Keratinocyte (primary cell): ENCODE data around the gene TVP23C. TPM values are rescaled to one million over a fixed set of nuclear protein-coding genes. Genes with fewer than 3 reads are reported as not detected.
A peak's percentile ranks its signal among the peaks of the same experiment; 100 is the strongest.
"Not testable (repeated sequence)": the region's sequence is repeated elsewhere in the genome, so short reads cannot be mapped to it uniquely, and the experiment has no call there.

Experiments used
- DNase-seq: peaks from one replicate; pipeline ENCODE4 v3.0.0-alpha.2; 2011; ENCODE audit warnings: low read depth, missing footprints, low spot score
- FAIRE-seq: peaks from 2 replicates; lab custom pipeline; 2011; peaks lifted over from hg19 to GRCh38; lab: Jason Lieb, UNC
- H2AFZ ChIP-seq: 2 replicates; pipeline ENCODE4 v1.6.0; 2012; ENCODE audit warnings: low read length, control low read depth, inconsistent platforms; ENCODE audit not compliant: control insufficient read depth
- H3K27ac ChIP-seq: 2 replicates; pipeline ENCODE4 v1.5.1; 2011; ENCODE audit warnings: low read length; ENCODE audit not compliant: control insufficient read depth, insufficient read depth
- H3K27me3 ChIP-seq: 3 replicates; pipeline ENCODE4 v1.6.0; 2011; ENCODE audit warnings: low read length; ENCODE audit not compliant: control insufficient read depth, insufficient read depth; ENCODE audit errors: extremely low read depth
- H3K36me3 ChIP-seq, 2 experiments: 2 replicates in 1 of 2; 3 replicates in 1 of 2; pipeline ENCODE4 v1.5.1; 2011; ENCODE audit warnings: low read length in 2 of 2, mild to moderate bottlenecking in 1 of 2; ENCODE audit not compliant: control insufficient read depth in 2 of 2, insufficient read depth in 2 of 2; ENCODE audit errors: extremely low read depth in 1 of 2
- H3K4me1 ChIP-seq: 3 replicates; pipeline ENCODE4 v1.5.1; 2011; ENCODE audit warnings: low read length; ENCODE audit not compliant: control insufficient read depth, insufficient read depth; ENCODE audit errors: extremely low read depth
- H3K4me2 ChIP-seq: 3 replicates; pipeline ENCODE4 v1.6.0; 2011; ENCODE audit warnings: low read depth, low read length; ENCODE audit not compliant: control insufficient read depth, insufficient read depth; ENCODE audit errors: extremely low read depth
- H3K4me3 ChIP-seq, 3 experiments: fragments of 200-600 bp in 1 of 3; sonication (generic) in 1 of 3; 2 replicates in 2 of 3; 3 replicates in 1 of 3; pipeline ENCODE4 v1.5.1; 2011 to 2016; ENCODE audit warnings: low read length in 3 of 3, mild to moderate bottlenecking in 3 of 3, control low read depth in 2 of 3, inconsistent platforms in 1 of 3, low read depth in 1 of 3, mixed read lengths in 1 of 3, mixed run types in 1 of 3, moderate library complexity in 1 of 3; ENCODE audit not compliant: control insufficient read depth in 2 of 3, insufficient read depth in 2 of 3; ENCODE audit errors: extremely low read depth in 1 of 3
- H3K79me2 ChIP-seq: 2 replicates; pipeline ENCODE4 v1.6.0; 2012; ENCODE audit warnings: low read length; ENCODE audit not compliant: control insufficient read depth, insufficient read depth
- H3K9ac ChIP-seq: 3 replicates; pipeline ENCODE4 v1.6.0; 2011; ENCODE audit warnings: low read length; ENCODE audit not compliant: control insufficient read depth, insufficient read depth; ENCODE audit errors: extremely low read depth
- H3K9me1 ChIP-seq: 3 replicates; pipeline ENCODE4 v1.6.0; 2011; ENCODE audit warnings: low read length; ENCODE audit not compliant: control insufficient read depth, insufficient read depth; ENCODE audit errors: extremely low read depth
- H3K9me3 ChIP-seq: 2 replicates; pipeline ENCODE4 v1.5.1; 2012; ENCODE audit warnings: low read depth, low read length; ENCODE audit not compliant: control insufficient read depth
- H4K20me1 ChIP-seq: 3 replicates; pipeline ENCODE4 v1.6.0; 2011; ENCODE audit warnings: low read length; ENCODE audit not compliant: control insufficient read depth, insufficient read depth; ENCODE audit errors: extremely low read depth
- dilution Hi-C: fragments of 300-500 bp; cut with MboI; formaldehyde crosslinking; loops from one replicate; pipeline ENCODE4 v1.7.0; 2020; ENCODE audit warnings: low sequenced_read_pairs; ENCODE audit not compliant: extremely low pct_ligation_motif_present
- polyA plus RNA-seq, 5 experiments: library from polyadenylated mRNA; depleted of rRNA in 3 of 5; stranded (reverse) in 3 of 5; stranded (forward) in 1 of 5; unstranded in 1 of 5; fragments of >200 nt; gene quantifications; 1 replicate in 1 of 5; 2 replicates in 3 of 5; 3 replicates in 1 of 5; pipeline versions ENCODE4 v1.2.1 to v1.2.3, GENCODE V29; 2011 to 2012; ENCODE audit warnings: missing spikeins in 2 of 5, low read depth in 1 of 5, low replicate concordance in 1 of 5

The TVP23C gene
- polyA plus RNA-seq, 1 donor (not counting 4 experiments of a cell fraction or from before 2014, with no cell fraction given): 5.7 TPM

- H3K9me3 ChIP-seq, H3K4me3 ChIP-seq, H3K4me1 ChIP-seq, H3K9me1 ChIP-seq, DNase-seq, dilution Hi-C loops, H3K4me2 ChIP-seq, FAIRE-seq, H2AFZ ChIP-seq, H3K27me3 ChIP-seq, H3K79me2 ChIP-seq, H3K36me3 ChIP-seq, H4K20me1 ChIP-seq, H3K9ac ChIP-seq, H3K27ac ChIP-seq: not testable (repeated sequence)
These were observed 26.6 kb upstream of the TVP23C start for GRCh38 chr17:15589544-15590536.

GRCh38 chr17:15588017-15588416, 24.7 kb upstream of the TVP23C start:
- H3K27ac ChIP-seq, H3K79me2 ChIP-seq, DNase-seq, H3K4me2 ChIP-seq, H3K9me1 ChIP-seq, FAIRE-seq, H3K36me3 ChIP-seq, H3K9me3 ChIP-seq, H3K4me1 ChIP-seq, dilution Hi-C loops, H3K4me3 ChIP-seq, H3K9ac ChIP-seq, H3K27me3 ChIP-seq, H2AFZ ChIP-seq, H4K20me1 ChIP-seq: not testable (repeated sequence)

DNA sequence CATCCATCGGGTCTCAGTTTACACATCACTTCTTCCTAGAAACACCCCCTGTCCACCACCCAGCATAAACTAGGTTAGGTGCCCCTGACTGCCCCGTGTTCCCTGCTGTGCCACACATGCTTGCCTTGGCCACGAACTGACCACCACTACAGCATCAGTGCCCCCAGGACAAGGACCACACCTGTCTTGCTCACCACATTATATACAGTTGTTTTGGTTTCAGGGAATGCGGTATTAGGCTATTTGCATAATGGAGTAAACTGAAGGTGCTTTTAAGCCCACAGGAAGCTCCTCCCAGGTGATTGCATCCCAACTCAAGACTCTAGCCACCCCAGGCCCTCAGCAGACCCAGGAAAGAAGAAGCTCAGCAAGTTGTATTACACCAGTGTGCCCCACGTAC, 20.0 kb upstream of the TVP23C start:
- DNase-seq, H3K9me1 ChIP-seq, H3K9me3 ChIP-seq, H3K4me3 ChIP-seq, dilution Hi-C loops, H3K36me3 ChIP-seq, H4K20me1 ChIP-seq, H3K27me3 ChIP-seq, H3K9ac ChIP-seq, H3K4me2 ChIP-seq, H3K79me2 ChIP-seq, H3K27ac ChIP-seq, H3K4me1 ChIP-seq, H2AFZ ChIP-seq: not testable (repeated sequence)
- peak; percentile 36 for FAIRE-seq

- H3K4me1 ChIP-seq, dilution Hi-C loops, H2AFZ ChIP-seq, H3K27me3 ChIP-seq, H3K79me2 ChIP-seq, H3K9me3 ChIP-seq, H3K4me3 ChIP-seq, H3K4me2 ChIP-seq, DNase-seq, H4K20me1 ChIP-seq, FAIRE-seq, H3K36me3 ChIP-seq, H3K9ac ChIP-seq, H3K27ac ChIP-seq, H3K9me1 ChIP-seq: not testable (repeated sequence)
These were observed 18.2 kb upstream of the TVP23C start for GRCh38 chr17:15581462-15581861.

- H4K20me1 ChIP-seq, H3K9me3 ChIP-seq, H3K36me3 ChIP-seq, H3K9ac ChIP-seq, H3K4me1 ChIP-seq, H3K4me3 ChIP-seq, H3K79me2 ChIP-seq, DNase-seq, H3K9me1 ChIP-seq, FAIRE-seq, H3K27ac ChIP-seq, H3K4me2 ChIP-seq, H2AFZ ChIP-seq, H3K27me3 ChIP-seq, dilution Hi-C loops: not testable (repeated sequence)
These were observed 13.6 kb upstream of the TVP23C start for GRCh38 chr17:15576848-15577247.
